C4-2B (cell line): Measurements from ENCODE around the gene SLC22A5.

ENCODE experiments used
- ZFX ChIP-seq: fragments of 450-650 bp; IDR thresholded peaks from 2 replicates; pipeline ENCODE4 v1.6.1; 2017
- TF ChIP-seq, protein P1 (sequence below): fragments of 450-650 bp; conservative IDR thresholded peaks from 2 replicates; pipeline ENCODE4 v1.5.1; 2017; ENCODE audit warnings: mild to moderate bottlenecking

DNA sequence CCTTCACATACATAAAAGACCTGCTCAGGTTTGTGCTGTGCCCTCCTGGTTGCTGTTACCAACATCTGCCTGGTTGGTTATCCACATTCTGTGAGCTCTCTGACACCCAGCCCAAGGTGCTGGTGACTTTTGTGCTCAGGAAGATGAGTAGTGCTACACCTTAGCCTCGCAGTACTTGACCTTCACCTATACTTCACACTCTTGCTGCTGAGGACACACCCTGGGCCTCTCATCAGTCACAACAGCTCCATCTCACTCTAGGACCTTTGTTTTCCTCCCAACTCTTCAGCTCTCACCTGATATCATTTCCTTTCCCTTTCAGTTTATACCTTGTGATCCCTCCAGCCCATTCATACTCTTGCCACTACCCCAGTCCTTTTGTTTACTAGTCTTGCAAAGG, 10.7 kb upstream of the SLC22A5 start:
- TF ChIP-seq, protein P1, sequence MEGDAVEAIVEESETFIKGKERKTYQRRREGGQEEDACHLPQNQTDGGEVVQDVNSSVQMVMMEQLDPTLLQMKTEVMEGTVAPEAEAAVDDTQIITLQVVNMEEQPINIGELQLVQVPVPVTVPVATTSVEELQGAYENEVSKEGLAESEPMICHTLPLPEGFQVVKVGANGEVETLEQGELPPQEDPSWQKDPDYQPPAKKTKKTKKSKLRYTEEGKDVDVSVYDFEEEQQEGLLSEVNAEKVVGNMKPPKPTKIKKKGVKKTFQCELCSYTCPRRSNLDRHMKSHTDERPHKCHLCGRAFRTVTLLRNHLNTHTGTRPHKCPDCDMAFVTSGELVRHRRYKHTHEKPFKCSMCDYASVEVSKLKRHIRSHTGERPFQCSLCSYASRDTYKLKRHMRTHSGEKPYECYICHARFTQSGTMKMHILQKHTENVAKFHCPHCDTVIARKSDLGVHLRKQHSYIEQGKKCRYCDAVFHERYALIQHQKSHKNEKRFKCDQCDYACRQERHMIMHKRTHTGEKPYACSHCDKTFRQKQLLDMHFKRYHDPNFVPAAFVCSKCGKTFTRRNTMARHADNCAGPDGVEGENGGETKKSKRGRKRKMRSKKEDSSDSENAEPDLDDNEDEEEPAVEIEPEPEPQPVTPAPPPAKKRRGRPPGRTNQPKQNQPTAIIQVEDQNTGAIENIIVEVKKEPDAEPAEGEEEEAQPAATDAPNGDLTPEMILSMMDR = no peak
- TF ChIP-seq ZFX = no peak
